Mesenchymal stem cell (in vitro differentiated cells and primary cell): ENCODE results near the gene KRT25.

Source experiments
- DNase-seq: peaks from one replicate; pipeline ENCODE4 v3.0.0-alpha.2; 2013
- H2AFZ ChIP-seq: one replicate; pipeline ENCODE4 v1.6.1; 2013; ENCODE audit warnings: low read depth, mild to moderate bottlenecking, control low read depth, inconsistent platforms, low read length, moderate library complexity
- H2AK5ac ChIP-seq: 2 replicates; pipeline ENCODE4 v1.6.1; 2013; ENCODE audit warnings: low read length, moderate library complexity, mild to moderate bottlenecking, inconsistent platforms; ENCODE audit not compliant: severe bottlenecking
- H2BK120ac ChIP-seq: one replicate; pipeline ENCODE4 v1.6.1; 2013; ENCODE audit warnings: low read depth, mild to moderate bottlenecking, inconsistent platforms, low read length, moderate library complexity
- H2BK12ac ChIP-seq, 2 experiments: one replicate each; pipeline ENCODE4 v1.6.1; 2013; ENCODE audit warnings: inconsistent platforms in 2 of 2, low read length in 2 of 2, mild to moderate bottlenecking in 2 of 2, moderate library complexity in 2 of 2, control low read depth in 1 of 2
- H2BK15ac ChIP-seq: one replicate; pipeline ENCODE4 v1.6.1; 2013; ENCODE audit warnings: mild to moderate bottlenecking, low read depth, inconsistent platforms; ENCODE audit not compliant: poor library complexity, severe bottlenecking
- H2BK5ac ChIP-seq: 2 replicates; pipeline ENCODE4 v1.6.1; 2013; ENCODE audit warnings: low read depth, mild to moderate bottlenecking, low read length, control low read depth, inconsistent platforms; ENCODE audit not compliant: poor library complexity, severe bottlenecking
- H3K14ac ChIP-seq, 2 experiments: one replicate each; pipeline ENCODE4 v1.6.1; 2013; ENCODE audit warnings: inconsistent platforms in 2 of 2, low read length in 2 of 2, control low read depth in 1 of 2, mild to moderate bottlenecking in 1 of 2, moderate library complexity in 1 of 2
- H3K18ac ChIP-seq, 2 experiments: one replicate each; pipeline ENCODE4 v1.6.1; 2013; ENCODE audit warnings: inconsistent platforms in 2 of 2, low read length in 2 of 2, control low read depth in 1 of 2, low read depth in 1 of 2, mild to moderate bottlenecking in 1 of 2
- H3K23ac ChIP-seq, 2 experiments: one replicate each; pipeline ENCODE4 v1.6.1; 2013; ENCODE audit warnings: inconsistent platforms in 2 of 2, low read length in 2 of 2, mild to moderate bottlenecking in 2 of 2, moderate library complexity in 2 of 2, control low read depth in 1 of 2
- H3K27ac ChIP-seq: 2 replicates; pipeline ENCODE4 v1.5.1; 2013; ENCODE audit warnings: mild to moderate bottlenecking, moderate library complexity, low read length, control low read depth, inconsistent platforms; ENCODE audit not compliant: poor library complexity, severe bottlenecking
- H3K27me3 ChIP-seq, 2 experiments: 2 replicates each; pipeline versions ENCODE4 v1.6.1 to v1.7.0; 2013; ENCODE audit warnings: low read length in 2 of 2, mild to moderate bottlenecking in 2 of 2, moderate library complexity in 2 of 2, control low read depth in 1 of 2, inconsistent platforms in 1 of 2; ENCODE audit not compliant: control insufficient read depth in 1 of 2, insufficient read depth in 1 of 2
- H3K36me3 ChIP-seq, 2 experiments: 2 replicates each; pipeline versions ENCODE4 v1.6.1 to v1.7.0; 2013; ENCODE audit warnings: low read length in 2 of 2, control low read depth in 1 of 2, inconsistent platforms in 1 of 2, low read depth in 1 of 2, mild to moderate bottlenecking in 1 of 2; ENCODE audit not compliant: insufficient read depth in 2 of 2, control insufficient read depth in 1 of 2
- H3K4ac ChIP-seq, 2 experiments: one replicate each; pipeline ENCODE4 v1.6.1; 2013; ENCODE audit warnings: inconsistent platforms in 2 of 2, low read length in 2 of 2, mild to moderate bottlenecking in 2 of 2, moderate library complexity in 2 of 2, control low read depth in 1 of 2, low read depth in 1 of 2
- H3K4me1 ChIP-seq: 2 replicates; pipeline ENCODE4 v1.6.1; 2013; ENCODE audit warnings: low read depth, low read length, control low read depth; ENCODE audit not compliant: control insufficient read depth, insufficient read depth
- H3K4me2 ChIP-seq: 2 replicates; pipeline ENCODE4 v1.6.1; 2013; ENCODE audit warnings: low read length, mild to moderate bottlenecking, inconsistent platforms; ENCODE audit not compliant: poor library complexity, severe bottlenecking
- H3K4me3 ChIP-seq, 2 experiments: 2 replicates each; pipeline versions ENCODE4 v1.5.1 to v1.7.0; 2013; ENCODE audit warnings: low read length in 2 of 2, mild to moderate bottlenecking in 2 of 2, control low read depth in 1 of 2, low read depth in 1 of 2; ENCODE audit not compliant: insufficient read depth in 1 of 2
- H3K79me1 ChIP-seq: replicated peaks from 2 replicates; pipeline ENCODE4 v1.6.1; 2013; ENCODE audit warnings: mild to moderate bottlenecking, control low read depth, low read length, inconsistent platforms; ENCODE audit not compliant: poor library complexity, severe bottlenecking
- H3K9ac ChIP-seq: 2 replicates; pipeline ENCODE4 v1.7.0; 2013; ENCODE audit warnings: mild to moderate bottlenecking, low read length, moderate library complexity
- H3K9me3 ChIP-seq: 2 replicates; pipeline ENCODE4 v1.7.0; 2013; ENCODE audit warnings: mild to moderate bottlenecking, low read length; ENCODE audit not compliant: control insufficient read depth
- H4K8ac ChIP-seq: one replicate; pipeline ENCODE4 v1.6.1; 2013; ENCODE audit warnings: inconsistent platforms, mild to moderate bottlenecking, low read length, moderate library complexity
- H4K91ac ChIP-seq: one replicate; pipeline ENCODE4 v1.6.1; 2013; ENCODE audit warnings: mild to moderate bottlenecking, low read length, inconsistent platforms
- WGBS: methylation state at CpG from one replicate; pipeline ENCODE4 v1.1.7; 2013; ENCODE audit warnings: mixed read lengths; 5-methylcytosine and 5-hydroxymethylcytosine counted together

The KRT25 gene

DNA sequence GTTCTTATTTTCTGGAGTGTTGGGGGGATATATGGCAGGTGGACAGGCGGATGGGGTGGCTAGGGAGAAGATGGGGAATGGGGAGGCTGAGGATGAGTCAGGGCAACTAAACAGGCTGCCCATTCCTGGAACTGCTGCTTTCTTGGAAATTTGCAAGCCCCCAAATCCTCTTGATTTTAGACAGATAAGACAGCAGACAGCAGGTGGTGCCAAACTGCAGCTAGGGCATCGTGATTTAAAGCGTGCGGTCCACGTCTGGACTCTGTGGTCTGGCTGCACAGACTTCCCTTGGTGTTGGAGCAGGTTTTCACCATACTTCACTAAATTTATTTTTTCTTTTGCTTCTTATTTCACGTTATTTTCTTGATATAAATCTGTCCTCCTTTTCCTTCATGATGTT, 40.7 kb downstream of the KRT25 start:
- Histone ChIP-seq H2BK12ac (no peak overlapping the region), H3K9ac (no peak overlapping the region)

DNA sequence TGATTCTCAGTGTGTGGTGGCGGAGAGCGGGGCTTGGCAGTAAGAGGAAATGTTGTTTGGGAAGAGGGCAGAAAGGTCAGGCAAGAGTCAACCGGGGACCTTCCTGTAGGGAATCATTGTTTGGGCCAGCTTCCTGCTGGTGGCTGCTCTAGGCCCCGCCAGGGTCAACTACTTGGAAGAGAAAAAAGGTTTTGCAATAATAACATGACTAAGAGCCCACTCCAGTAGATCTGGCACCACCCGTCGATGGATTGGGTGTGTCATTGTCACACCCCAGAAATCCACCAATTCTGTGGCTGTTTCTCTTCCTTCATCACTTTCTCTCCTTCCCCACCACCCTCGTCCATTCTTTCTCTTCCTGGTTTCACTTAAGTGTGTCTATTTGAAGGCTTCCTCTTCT, 47.4 kb downstream of the KRT25 start:
- Histone ChIP-seq H3K9me3 (no peaks in the 10 kb centered on the region), H4K91ac (no peak overlapping the region), H2BK15ac (no peak overlapping the region), H3K23ac (no peak overlapping the region), H3K18ac (no peak overlapping the region), H2BK5ac (no peak overlapping the region), H2BK120ac (no peak overlapping the region), H3K4ac (no peak overlapping the region), H2BK12ac (no peak overlapping the region), H3K27me3 (no peaks in the 10 kb centered on the region), H3K79me1 (no peaks in the 10 kb centered on the region), H3K4me1 (peaks cover 2% of the 10 kb centered on the region), H3K4me3 (peak overlapping the region in 1 of 2 experiments; percentile 22), H2AFZ (no peak overlapping the region), H3K14ac (no peak overlapping the region), H3K27ac (no peak overlapping the region), H4K8ac (no peak overlapping the region), H2AK5ac (no peak overlapping the region), H3K4me2 (no peak overlapping the region), H3K9ac (peak overlapping the region; percentile 50), H3K36me3 (no peaks in the 10 kb centered on the region)
- no peak for DNase-seq
- WGBS: 40% methylated on average over 6 of the region's 7 CpGs

More for the DNA sequence above, 40.7 kb downstream of the KRT25 start:
- Histone ChIP-seq H2AK5ac (peak overlapping the region; percentile 42), H2BK15ac (no peak overlapping the region), H2BK120ac (no peak overlapping the region), H3K27ac (no peak overlapping the region), H3K4me2 (no peak overlapping the region), H2BK5ac (no peak overlapping the region), H4K91ac (no peak overlapping the region), H3K14ac (no peak overlapping the region), H3K79me1 (no peaks in the 10 kb centered on the region), H3K4me1 (peaks cover 3% of the 10 kb centered on the region), H4K8ac (no peak overlapping the region), H3K18ac (no peak overlapping the region), H2AFZ (no peak overlapping the region), H3K27me3 (no peaks in the 10 kb centered on the region), H3K23ac (no peak overlapping the region), H3K4ac (no peak overlapping the region), H3K36me3 (peaks cover 0 to 3% of the 10 kb centered on the region in 2 experiments), H3K4me3 (no peak overlapping the region), H3K9me3 (no peaks in the 10 kb centered on the region)
- no peak for DNase-seq
- WGBS: 90% methylated on average over 5 of the region's 6 CpGs

DNA sequence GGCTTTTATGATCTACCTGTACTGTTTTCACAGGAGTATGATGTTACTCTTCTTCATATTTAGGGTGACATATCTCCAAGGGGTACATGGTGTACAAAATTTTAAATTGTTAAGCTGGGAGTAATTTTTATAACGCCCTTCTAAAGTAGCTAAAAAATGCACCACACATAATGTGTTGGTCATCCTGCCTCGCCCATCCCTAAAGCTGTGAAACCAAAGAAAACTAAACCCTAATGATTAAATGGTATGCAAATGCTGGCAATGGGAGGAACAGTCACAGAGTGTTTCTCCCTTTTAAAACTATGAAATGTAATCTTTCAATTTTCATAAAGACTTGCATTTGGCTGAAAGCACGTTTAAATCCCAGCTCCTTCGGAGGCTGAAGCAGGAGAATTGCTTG, 49.5 kb downstream of the KRT25 start:
- Histone ChIP-seq H2BK120ac (no peak overlapping the region), H2AK5ac (no peak overlapping the region), H3K4me1 (peaks cover 2% of the 10 kb centered on the region), H3K79me1 (no peaks in the 10 kb centered on the region), H4K8ac (no peak overlapping the region), H3K9ac (no peak overlapping the region), H2BK12ac (no peak overlapping the region), H3K27me3 (no peaks in the 10 kb centered on the region), H3K23ac (no peak overlapping the region), H2BK15ac (no peak overlapping the region), H2BK5ac (no peak overlapping the region), H3K4me3 (no peak overlapping the region), H3K27ac (no peak overlapping the region), H2AFZ (no peak overlapping the region), H4K91ac (no peak overlapping the region), H3K36me3 (no peaks in the 10 kb centered on the region), H3K18ac (no peak overlapping the region), H3K4ac (no peak overlapping the region), H3K9me3 (no peaks in the 10 kb centered on the region), H3K4me2 (no peak overlapping the region), H3K14ac (no peak overlapping the region)
- DNase-seq: no peak
- 73% methylated on average over 2 of the region's 4 CpGs for WGBS

DNA sequence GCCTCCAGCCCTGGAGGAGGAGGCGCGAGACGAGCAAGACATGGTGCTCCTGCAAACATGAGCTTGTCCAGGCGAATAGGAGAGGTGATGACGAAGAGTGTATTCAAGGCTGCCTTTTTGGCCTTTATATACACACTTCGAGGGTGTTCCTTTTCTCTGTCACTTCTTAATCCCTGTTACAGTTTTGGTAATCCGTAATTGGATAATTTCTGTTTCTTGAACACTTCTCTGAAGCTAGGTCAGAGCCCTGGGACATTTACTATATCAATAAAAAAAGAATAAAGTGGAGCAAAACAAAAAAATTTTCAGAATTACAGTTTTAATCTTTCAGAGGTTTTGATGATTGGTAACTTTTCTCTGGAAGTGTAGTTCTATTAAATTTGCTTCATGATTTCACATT, 51.5 kb downstream of the KRT25 start, which contains the start of gene KRT24:
KRT24 (minus strand) TSS at position 101 of the 400 bp plus-strand sequence; CDS start at position 42, 59 bp downstream.
- no peak within 1 kb of the TSS for H4K91ac ChIP-seq
- no peak within 1 kb of the TSS for H4K8ac ChIP-seq
- H2BK5ac ChIP-seq: no peak within 1 kb of the TSS
- no peak within 1 kb of the TSS for H3K27ac ChIP-seq
- no peak within 1 kb of the TSS for H3K23ac ChIP-seq
- H3K4me2 ChIP-seq: no peak within 1 kb of the TSS
- no peaks in the 10 kb centered on the region for H3K9me3 ChIP-seq
- H3K36me3 ChIP-seq: no peaks in the 10 kb centered on the region
- H2BK12ac ChIP-seq: no peak within 1 kb of the TSS
- WGBS: 75% methylated on average over 6 of the region's 7 CpGs
- no peak within 1 kb of the TSS for H2BK15ac ChIP-seq
- H2BK120ac ChIP-seq: no peak within 1 kb of the TSS
- H3K4me3 ChIP-seq: no peak within 1 kb of the TSS
- H3K4ac ChIP-seq: no peak within 1 kb of the TSS
- no peak within 1 kb of the TSS for H3K14ac ChIP-seq
- H3K18ac ChIP-seq: no peak within 1 kb of the TSS
- H3K79me1 ChIP-seq: no peaks in the 10 kb centered on the region
- no peak within 1 kb of the TSS for H2AFZ ChIP-seq
- no peak for DNase-seq
- H3K4me1 ChIP-seq: peaks cover 2% of the 10 kb centered on the region
- no peak within 1 kb of the TSS for H3K9ac ChIP-seq
- peak within 1 kb of the TSS; percentile 17 for H2AK5ac ChIP-seq
- H3K27me3 ChIP-seq: no peaks in the 10 kb centered on the region
